ENCODE measurements around the gene PPP1R18. TPM values are rescaled to one million over a fixed set of nuclear protein-coding genes. Genes with fewer than 3 reads are reported as not detected.
A peak's percentile ranks its signal among the peaks of the same experiment; 100 is the strongest.

PPP1R18 gene, protein sequence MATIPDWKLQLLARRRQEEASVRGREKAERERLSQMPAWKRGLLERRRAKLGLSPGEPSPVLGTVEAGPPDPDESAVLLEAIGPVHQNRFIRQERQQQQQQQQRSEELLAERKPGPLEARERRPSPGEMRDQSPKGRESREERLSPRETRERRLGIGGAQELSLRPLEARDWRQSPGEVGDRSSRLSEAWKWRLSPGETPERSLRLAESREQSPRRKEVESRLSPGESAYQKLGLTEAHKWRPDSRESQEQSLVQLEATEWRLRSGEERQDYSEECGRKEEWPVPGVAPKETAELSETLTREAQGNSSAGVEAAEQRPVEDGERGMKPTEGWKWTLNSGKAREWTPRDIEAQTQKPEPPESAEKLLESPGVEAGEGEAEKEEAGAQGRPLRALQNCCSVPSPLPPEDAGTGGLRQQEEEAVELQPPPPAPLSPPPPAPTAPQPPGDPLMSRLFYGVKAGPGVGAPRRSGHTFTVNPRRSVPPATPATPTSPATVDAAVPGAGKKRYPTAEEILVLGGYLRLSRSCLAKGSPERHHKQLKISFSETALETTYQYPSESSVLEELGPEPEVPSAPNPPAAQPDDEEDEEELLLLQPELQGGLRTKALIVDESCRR
- polyA plus RNA-seq (2011; rRNA removed), result 87.5 and 121 TPM in 2 replicates
- 63.2 and 74.2 TPM in 2 replicates for polyA minus RNA-seq (2011; rRNA and poly(A)+ RNA removed)

DNA sequence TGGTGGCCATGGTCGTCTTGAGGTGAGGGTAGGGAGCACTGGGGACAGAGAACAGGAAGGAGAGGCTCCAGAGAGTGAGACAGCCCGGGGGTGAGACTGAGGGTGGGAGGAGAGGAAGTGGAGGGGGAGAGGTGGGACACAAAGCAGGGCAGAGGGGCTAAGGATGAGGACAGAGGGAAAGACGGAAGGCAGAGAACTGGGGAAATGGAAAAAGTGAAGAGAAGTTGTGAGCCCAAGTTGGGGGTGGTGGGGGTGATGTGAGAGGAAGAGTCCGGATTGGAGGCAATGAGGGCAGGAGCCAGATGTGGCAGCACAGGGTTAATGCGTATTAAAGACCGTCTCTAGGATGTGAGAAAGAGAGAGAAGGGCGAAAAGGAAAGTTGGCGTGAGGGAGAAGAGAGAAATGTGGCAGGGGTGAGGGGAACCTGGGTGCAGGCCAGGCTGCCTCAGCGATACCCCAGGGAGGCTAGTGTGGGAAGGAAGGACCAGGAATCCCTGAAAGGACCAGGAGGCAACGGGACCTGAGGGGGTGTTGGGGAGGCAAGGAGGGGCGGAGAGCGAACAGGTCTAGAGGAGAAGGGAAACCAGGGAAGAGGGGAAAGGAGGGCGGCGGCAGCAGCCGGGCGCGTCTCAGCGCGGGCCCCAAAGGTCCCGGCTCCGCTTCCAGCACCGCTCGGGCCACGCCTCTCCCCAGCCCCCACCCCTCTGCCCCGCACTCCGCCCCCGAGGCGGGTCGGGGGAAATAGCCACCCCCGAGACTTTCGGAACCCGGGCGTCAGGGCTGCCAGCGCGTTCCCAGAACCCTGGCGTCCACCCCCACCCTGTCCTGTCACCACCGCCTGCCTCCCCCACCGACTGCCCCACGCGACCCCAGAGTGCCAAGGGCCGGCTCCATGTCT is at the start of gene PPP1R18:
PPP1R18 (minus strand) TSS at position 637 of the 899 bp plus-strand sequence; CDS start at position 10, 627 bp downstream.
- Histone ChIP-seq H3K4me3 (ENCODE audit: low read depth, low read length) (peak within 1 kb of the TSS; percentile 87), H3K36me3 (ENCODE audit: control insufficient read depth, insufficient read depth, low read length) (peaks cover 3% of the 10 kb centered on the region), H3K27me3 (ENCODE audit: control insufficient read depth, insufficient read depth, low read length) (no peaks in the 10 kb centered on the region)
- TF ChIP-seq, protein P1, sequence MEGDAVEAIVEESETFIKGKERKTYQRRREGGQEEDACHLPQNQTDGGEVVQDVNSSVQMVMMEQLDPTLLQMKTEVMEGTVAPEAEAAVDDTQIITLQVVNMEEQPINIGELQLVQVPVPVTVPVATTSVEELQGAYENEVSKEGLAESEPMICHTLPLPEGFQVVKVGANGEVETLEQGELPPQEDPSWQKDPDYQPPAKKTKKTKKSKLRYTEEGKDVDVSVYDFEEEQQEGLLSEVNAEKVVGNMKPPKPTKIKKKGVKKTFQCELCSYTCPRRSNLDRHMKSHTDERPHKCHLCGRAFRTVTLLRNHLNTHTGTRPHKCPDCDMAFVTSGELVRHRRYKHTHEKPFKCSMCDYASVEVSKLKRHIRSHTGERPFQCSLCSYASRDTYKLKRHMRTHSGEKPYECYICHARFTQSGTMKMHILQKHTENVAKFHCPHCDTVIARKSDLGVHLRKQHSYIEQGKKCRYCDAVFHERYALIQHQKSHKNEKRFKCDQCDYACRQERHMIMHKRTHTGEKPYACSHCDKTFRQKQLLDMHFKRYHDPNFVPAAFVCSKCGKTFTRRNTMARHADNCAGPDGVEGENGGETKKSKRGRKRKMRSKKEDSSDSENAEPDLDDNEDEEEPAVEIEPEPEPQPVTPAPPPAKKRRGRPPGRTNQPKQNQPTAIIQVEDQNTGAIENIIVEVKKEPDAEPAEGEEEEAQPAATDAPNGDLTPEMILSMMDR (IDR thresholded peaks at IDR 0.05; ENCODE audit: insufficient read depth, low read depth, low read length), result no peak
- no peak for DNase-seq (ENCODE audit: low read depth)
- ChIA-PET CTCF (interaction anchor here (1.1 to 17.2 kb wide), 4 partner anchors 11 to 144 kb away, joined by 3 to 387 read pairs (median 4); partner anchors contain the start of genes MDC1 and TUBB), POLR2A (no interaction called here)

DNA sequence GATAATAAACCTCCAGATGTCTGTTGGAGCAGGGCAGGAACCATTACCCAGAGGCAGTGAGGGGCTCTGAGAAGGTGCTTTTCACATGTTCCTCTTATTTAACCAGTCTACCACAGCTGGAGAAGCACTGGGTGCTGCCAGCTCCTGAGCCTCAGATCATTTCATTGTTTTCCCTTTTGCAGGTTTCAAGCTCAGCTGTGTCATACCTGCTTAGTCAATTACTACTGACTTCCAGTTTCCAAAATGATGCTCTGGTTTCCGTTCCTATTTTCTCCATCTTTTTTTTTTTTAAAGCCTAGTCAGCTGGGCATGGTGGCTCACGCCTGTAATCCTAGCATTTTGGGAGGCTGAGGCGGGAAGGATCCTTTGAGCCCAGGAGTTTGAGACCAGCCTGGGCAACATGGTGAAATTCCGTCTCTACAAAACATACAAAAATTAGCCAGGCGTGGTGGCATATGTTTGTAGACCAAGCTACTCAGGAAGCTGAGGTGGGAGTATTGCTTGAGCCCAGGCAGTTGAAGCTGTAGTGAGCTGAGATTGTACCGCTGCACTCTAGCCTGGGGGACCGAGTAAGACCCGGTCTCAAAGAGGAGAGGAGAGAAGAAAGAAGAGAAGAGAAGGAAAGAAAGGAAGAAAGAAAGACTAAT is 49.3 kb upstream of the PPP1R18 start:
- H3K4me3 ChIP-seq (ENCODE audit: low read depth, low read length), result no peak overlapping the region
- H3K36me3 ChIP-seq (ENCODE audit: control insufficient read depth, insufficient read depth, low read length), result peaks cover 38% of the 10 kb centered on the region
- POLR2A ChIA-PET, result no interaction called here
- TF ChIP-seq, protein P1 (IDR thresholded peaks at IDR 0.05; ENCODE audit: insufficient read depth, low read depth, low read length), result no peak
- H3K27me3 ChIP-seq (ENCODE audit: control insufficient read depth, insufficient read depth, low read length), result no peaks in the 10 kb centered on the region
- CTCF ChIA-PET, result interaction anchor here (1.2 to 20.5 kb wide), 3 partner anchors 11 to 58 kb away, joined by 3 to 387 read pairs (median 24); partner anchors contain the start of gene DHX16
- DNase-seq (ENCODE audit: low read depth), result no peak

DNA sequence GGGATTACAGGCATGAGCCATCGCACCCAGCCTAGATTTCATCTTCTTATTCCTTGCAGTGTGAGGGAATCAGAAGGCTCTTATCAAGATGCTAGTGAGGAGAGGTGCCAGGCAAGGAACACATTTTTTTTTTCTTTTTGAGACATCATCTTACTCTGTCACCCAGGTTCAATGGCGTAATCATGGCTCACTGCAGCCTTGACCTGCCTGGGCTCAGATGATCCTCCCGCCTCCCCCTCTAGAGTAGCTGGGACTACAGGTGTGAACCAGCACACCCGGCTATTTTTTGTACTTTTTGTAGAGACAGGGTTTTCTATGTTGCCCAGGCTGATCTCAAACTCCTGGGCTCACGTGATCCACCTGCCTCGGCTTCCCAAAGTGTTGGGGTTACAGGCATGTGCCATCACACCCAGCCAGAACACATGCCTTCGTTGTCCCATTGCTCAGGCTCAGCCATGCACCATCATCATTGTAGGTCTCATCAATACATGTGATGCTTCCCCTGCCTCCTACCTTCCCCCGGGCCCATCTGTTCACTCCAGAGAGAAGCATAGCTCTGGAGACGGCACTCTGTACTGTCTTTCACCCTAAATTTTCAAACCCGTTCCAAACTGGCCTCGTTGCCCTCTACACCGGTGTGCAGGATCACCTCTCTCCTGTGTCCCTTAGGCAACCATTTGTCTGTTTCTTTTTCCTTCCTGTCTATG is 45.9 kb upstream of the PPP1R18 start:
- no peak for DNase-seq (ENCODE audit: low read depth)
- POLR2A ChIA-PET, result no interaction called here
- peaks cover 39% of the 10 kb centered on the region for H3K36me3 ChIP-seq (ENCODE audit: control insufficient read depth, insufficient read depth, low read length)
- TF ChIP-seq, protein P1 (IDR thresholded peaks at IDR 0.05; ENCODE audit: insufficient read depth, low read depth, low read length), result no peak
- H3K27me3 ChIP-seq (ENCODE audit: control insufficient read depth, insufficient read depth, low read length), result no peaks in the 10 kb centered on the region
- no peak overlapping the region for H3K4me3 ChIP-seq (ENCODE audit: low read depth, low read length)
- CTCF ChIA-PET, result interaction anchor here (0.5 to 20.5 kb wide), 8 partner anchors 9 to 181 kb away, joined by 3 to 387 read pairs (median 6); partner anchors contain the start of genes DHX16, FLOT1 and VARS2

DNA sequence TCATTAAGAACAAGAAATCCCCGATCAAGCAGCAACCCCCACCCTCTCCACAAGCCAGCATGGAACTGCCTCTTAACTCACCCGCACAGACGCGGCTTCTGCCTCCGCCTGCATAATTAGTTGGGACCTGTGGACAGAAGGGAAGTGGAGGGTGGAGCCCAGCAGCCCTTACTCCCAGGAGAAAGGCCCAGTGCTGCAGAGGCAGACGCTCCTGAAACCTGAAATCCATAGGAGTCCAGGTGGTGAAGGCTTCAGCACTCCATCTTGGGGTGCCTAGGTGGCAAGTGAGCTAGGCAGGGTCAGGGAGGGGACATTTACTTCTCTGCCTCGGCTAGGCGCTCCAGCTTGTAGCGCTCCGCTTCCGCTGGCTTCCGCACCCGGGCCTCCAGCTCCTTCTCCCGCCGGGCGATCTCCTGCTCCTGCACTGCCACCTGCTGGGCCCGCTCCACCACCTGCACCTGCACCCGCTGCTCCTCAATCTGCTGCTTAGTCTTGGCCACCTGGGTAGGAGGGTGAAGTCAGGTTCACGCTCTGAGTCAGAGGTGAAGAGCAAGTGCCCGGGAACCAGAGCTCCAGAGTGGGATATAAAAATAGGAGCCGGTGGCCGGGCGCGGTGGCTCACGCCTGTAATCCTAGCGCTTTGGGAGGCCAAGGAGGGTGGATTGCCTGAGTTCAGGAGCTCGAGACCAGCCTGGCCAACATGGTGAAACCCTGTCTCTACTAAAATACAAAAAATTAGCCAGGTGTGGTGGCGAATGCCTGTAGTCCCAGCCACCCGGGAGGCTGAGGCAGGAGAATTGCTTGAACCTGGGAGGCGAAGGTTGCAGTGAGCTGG is 44.4 kb upstream of the PPP1R18 start:
- TF ChIP-seq, protein P1 (IDR thresholded peaks at IDR 0.05; ENCODE audit: insufficient read depth, low read depth, low read length), result peak; percentile 45; the same call in 1 of the 2 replicates
- no peak for DNase-seq (ENCODE audit: low read depth)
- H3K27me3 ChIP-seq (ENCODE audit: control insufficient read depth, insufficient read depth, low read length), result no peaks in the 10 kb centered on the region
- H3K4me3 ChIP-seq (ENCODE audit: low read depth, low read length), result no peak overlapping the region
- ChIA-PET CTCF (interaction anchor here (0.6 to 20.5 kb wide), 13 partner anchors 9 to 182 kb away, joined by 3 to 387 read pairs (median 4); partner anchors contain the start of genes DHX16 and FLOT1), POLR2A (interaction anchor here (0.5 kb wide), 1 partner anchor 9 kb away, joined by 4 read pairs; no protein-coding TSS in a partner anchor)
- peaks cover 37% of the 10 kb centered on the region for H3K36me3 ChIP-seq (ENCODE audit: control insufficient read depth, insufficient read depth, low read length)
